IPS-18c (cell line): ENCODE results near the gene CCDC30.
A peak's percentile ranks its signal among the peaks of the same experiment; 100 is the strongest.

Source experiments
- H3K4me3 ChIP-seq: 2 replicates; pipeline ENCODE4 v1.7.0; 2013; ENCODE audit warnings: low read depth, mild to moderate bottlenecking, low read length, moderate library complexity; ENCODE audit not compliant: insufficient read depth
- H3K9me3 ChIP-seq: one replicate; pipeline ENCODE4 v1.6.1; 2013; ENCODE audit warnings: mild to moderate bottlenecking, low read length, moderate library complexity; ENCODE audit not compliant: control insufficient read depth, insufficient read depth

The CCDC30 gene

GRCh38 chr1:42462828-42463763 lies at the start of gene CCDC30:
TSS of gene CCDC30 (plus strand) at chr1:42463286. CDS start at chr1:42480552, 17,266 bp downstream.
- H3K9me3 ChIP-seq, result no peaks in the 10 kb centered on the region
- H3K4me3 ChIP-seq, result peak within 1 kb of the TSS; percentile 52

- H3K4me3 ChIP-seq, result no peak overlapping the region
- H3K9me3 ChIP-seq, result no peaks in the 10 kb centered on the region
These were observed 48.3 kb upstream of the CCDC30 start for GRCh38 chr1:42414551-42415496.

GRCh38 chr1:42417166-42417565 lies 45.9 kb upstream of the CCDC30 start:
- Histone ChIP-seq H3K4me3 (no peak overlapping the region), H3K9me3 (no peaks in the 10 kb centered on the region)

- Histone ChIP-seq H3K9me3 (no peaks in the 10 kb centered on the region), H3K4me3 (no peak overlapping the region)
These were observed 44.6 kb upstream of the CCDC30 start for GRCh38 chr1:42418516-42418915.

GRCh38 chr1:42419126-42419821 lies 43.8 kb upstream of the CCDC30 start:
- Histone ChIP-seq H3K9me3 (no peaks in the 10 kb centered on the region), H3K4me3 (no peak overlapping the region)

- Histone ChIP-seq H3K4me3 (no peak overlapping the region), H3K9me3 (no peaks in the 10 kb centered on the region)
These were observed 43.0 kb upstream of the CCDC30 start for GRCh38 chr1:42420121-42420520.

- Histone ChIP-seq H3K9me3 (no peaks in the 10 kb centered on the region), H3K4me3 (no peak overlapping the region)
These were observed 42.0 kb upstream of the CCDC30 start for GRCh38 chr1:42420911-42421585.

- no peaks in the 10 kb centered on the region for H3K9me3 ChIP-seq
- no peak overlapping the region for H3K4me3 ChIP-seq
These were observed 40.3 kb upstream of the CCDC30 start for GRCh38 chr1:42422737-42423136.

- H3K4me3 ChIP-seq, result no peak overlapping the region
- H3K9me3 ChIP-seq, result no peaks in the 10 kb centered on the region
These were observed 39.4 kb upstream of the CCDC30 start for GRCh38 chr1:42423681-42424080.

- Histone ChIP-seq H3K9me3 (no peaks in the 10 kb centered on the region), H3K4me3 (no peak overlapping the region)
These were observed 38.9 kb upstream of the CCDC30 start for GRCh38 chr1:42424201-42424600.

- Histone ChIP-seq H3K4me3 (no peak overlapping the region), H3K9me3 (no peaks in the 10 kb centered on the region)
These were observed 35.8 kb upstream of the CCDC30 start for GRCh38 chr1:42427240-42427639.

GRCh38 chr1:42429603-42430002 lies 33.5 kb upstream of the CCDC30 start:
- Histone ChIP-seq H3K9me3 (peaks cover 2% of the 10 kb centered on the region), H3K4me3 (no peak overlapping the region)

GRCh38 chr1:42430286-42431135 lies 32.6 kb upstream of the CCDC30 start:
- Histone ChIP-seq H3K4me3 (no peak overlapping the region), H3K9me3 (peaks cover 2% of the 10 kb centered on the region)

GRCh38 chr1:42431514-42431913 lies 31.6 kb upstream of the CCDC30 start:
- H3K4me3 ChIP-seq, result no peak overlapping the region
- H3K9me3 ChIP-seq, result peaks cover 2% of the 10 kb centered on the region

GRCh38 chr1:42432714-42433113 lies 30.4 kb upstream of the CCDC30 start:
- Histone ChIP-seq H3K9me3 (peaks cover 2% of the 10 kb centered on the region), H3K4me3 (no peak overlapping the region)

- Histone ChIP-seq H3K4me3 (no peak overlapping the region), H3K9me3 (peaks cover 2% of the 10 kb centered on the region)
These were observed 29.7 kb upstream of the CCDC30 start for GRCh38 chr1:42433369-42433768.
